ENCODE data around the gene EEFSEC.

EEFSEC gene

DNA sequence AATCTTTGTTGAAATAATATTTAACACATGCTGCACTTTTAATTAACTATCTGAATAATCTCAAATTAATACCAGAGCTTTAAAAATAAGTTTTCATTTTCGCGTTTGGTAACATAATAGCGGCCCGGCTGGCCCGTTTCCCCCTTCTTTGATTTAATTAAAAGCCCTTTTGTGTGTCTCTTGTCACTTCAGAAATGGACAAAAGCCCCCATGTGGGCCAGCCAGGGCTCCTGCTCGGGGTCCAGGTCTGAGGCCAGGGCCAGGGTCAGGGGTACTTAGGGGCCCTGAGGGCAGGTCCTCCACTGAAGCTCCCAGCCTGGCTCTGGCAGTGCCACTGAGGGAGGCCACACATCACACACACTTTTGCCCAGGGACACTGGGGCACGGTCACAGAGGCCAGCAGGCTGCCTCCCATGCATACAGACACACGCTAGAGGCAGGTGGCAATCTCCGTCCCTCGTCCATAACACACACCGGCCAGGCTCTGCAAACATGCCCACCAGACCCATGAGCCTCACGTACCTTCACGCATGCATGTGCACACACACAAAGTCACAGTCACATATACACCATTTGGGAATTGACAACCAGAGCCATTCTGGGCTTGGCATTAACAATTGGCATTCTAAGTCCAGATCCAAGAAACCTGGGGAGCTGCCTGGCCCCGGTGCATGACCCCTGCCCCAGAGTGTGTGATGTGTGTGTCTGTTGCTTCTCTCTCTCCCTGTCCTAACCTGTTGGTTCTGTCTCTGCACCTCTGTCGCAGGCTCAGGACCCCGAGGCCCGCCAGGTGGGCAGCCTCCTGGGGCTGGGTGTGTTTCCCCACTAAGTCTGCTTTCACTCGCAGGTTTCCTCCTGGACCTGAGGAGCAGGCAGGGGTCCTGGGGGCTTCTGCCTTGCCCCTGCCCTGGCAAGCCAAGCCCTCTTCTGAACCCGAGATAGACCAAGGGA, 274.9 kb downstream of the EEFSEC start:
- no peak overlapping the region for H3K4me2 ChIP-seq (ENCODE audit: low read length)
- H2AFZ ChIP-seq (ENCODE audit: low read depth, low read length): no peak overlapping the region
- no peaks in the 10 kb centered on the region for H4K20me1 ChIP-seq (ENCODE audit: insufficient read depth, low read length)
- H3K27me3 ChIP-seq (ENCODE audit: low read depth, low read length): no peaks in the 10 kb centered on the region
- H3K4me1 ChIP-seq (ENCODE audit: low read length): 0 out of 2 replicates have a peak, but pooled peaks cover 2% of the 10 kb centered on the region
- TF ChIP-seq EZH2phosphoT487 (IDR thresholded peaks at IDR 0.05; ENCODE audit: low read depth): no peak
- TF ChIP-seq, protein P1, sequence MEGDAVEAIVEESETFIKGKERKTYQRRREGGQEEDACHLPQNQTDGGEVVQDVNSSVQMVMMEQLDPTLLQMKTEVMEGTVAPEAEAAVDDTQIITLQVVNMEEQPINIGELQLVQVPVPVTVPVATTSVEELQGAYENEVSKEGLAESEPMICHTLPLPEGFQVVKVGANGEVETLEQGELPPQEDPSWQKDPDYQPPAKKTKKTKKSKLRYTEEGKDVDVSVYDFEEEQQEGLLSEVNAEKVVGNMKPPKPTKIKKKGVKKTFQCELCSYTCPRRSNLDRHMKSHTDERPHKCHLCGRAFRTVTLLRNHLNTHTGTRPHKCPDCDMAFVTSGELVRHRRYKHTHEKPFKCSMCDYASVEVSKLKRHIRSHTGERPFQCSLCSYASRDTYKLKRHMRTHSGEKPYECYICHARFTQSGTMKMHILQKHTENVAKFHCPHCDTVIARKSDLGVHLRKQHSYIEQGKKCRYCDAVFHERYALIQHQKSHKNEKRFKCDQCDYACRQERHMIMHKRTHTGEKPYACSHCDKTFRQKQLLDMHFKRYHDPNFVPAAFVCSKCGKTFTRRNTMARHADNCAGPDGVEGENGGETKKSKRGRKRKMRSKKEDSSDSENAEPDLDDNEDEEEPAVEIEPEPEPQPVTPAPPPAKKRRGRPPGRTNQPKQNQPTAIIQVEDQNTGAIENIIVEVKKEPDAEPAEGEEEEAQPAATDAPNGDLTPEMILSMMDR (IDR thresholded peaks at IDR 0.05; ENCODE audit: low read depth, low read length): no peak
- H3K9ac ChIP-seq (ENCODE audit: low read length): no peak overlapping the region
- H3K79me2 ChIP-seq (ENCODE audit: low read length): no peaks in the 10 kb centered on the region
- H3K27ac ChIP-seq (ENCODE audit: low read length): no peak overlapping the region
- H3K36me3 ChIP-seq (replicated peaks; ENCODE audit: low read depth, low read length): no peaks in the 10 kb centered on the region
- H3K9me3 ChIP-seq (ENCODE audit: insufficient read depth, low read length): no peaks in the 10 kb centered on the region
- no peak overlapping the region for H3K4me3 ChIP-seq (ENCODE audit: low read length)

DNA sequence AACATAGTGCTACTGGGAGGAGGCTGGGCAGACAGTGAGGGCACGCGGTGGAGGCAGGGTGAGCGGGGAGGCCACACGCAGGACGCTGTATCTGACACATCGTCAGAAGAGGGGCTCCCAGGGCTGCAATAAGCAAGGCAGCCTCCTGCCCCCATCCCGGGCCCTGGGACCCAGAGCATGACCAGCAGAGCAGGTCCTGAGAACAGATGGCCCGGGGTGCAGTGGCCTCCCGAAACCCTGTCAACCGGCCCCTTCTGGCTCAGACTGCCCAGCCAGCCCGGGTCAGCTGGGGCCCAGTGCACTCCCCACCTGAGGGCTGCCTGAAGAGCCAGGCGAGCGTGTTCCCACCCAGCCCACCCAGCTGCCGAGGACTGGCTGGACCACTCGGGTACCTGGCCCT, 276.0 kb downstream of the EEFSEC start:
- Histone ChIP-seq H3K27ac (ENCODE audit: low read length) (no peak overlapping the region), H3K9ac (ENCODE audit: low read length) (no peak overlapping the region), H3K4me2 (ENCODE audit: low read length) (no peak overlapping the region), H3K4me3 (ENCODE audit: low read length) (no peak overlapping the region), H3K79me2 (ENCODE audit: low read length) (no peaks in the 10 kb centered on the region), H4K20me1 (ENCODE audit: insufficient read depth, low read length) (no peaks in the 10 kb centered on the region), H3K9me3 (ENCODE audit: insufficient read depth, low read length) (no peaks in the 10 kb centered on the region), H3K27me3 (ENCODE audit: low read depth, low read length) (no peaks in the 10 kb centered on the region), H3K4me1 (ENCODE audit: low read length) (0 out of 2 replicates have a peak, but pooled peaks cover 2% of the 10 kb centered on the region), H3K36me3 (replicated peaks; ENCODE audit: low read depth, low read length) (no peaks in the 10 kb centered on the region), H2AFZ (ENCODE audit: low read depth, low read length) (no peak overlapping the region)
- TF ChIP-seq, protein P1 (IDR thresholded peaks at IDR 0.05; ENCODE audit: low read depth, low read length): no peak
- TF ChIP-seq EZH2phosphoT487 (IDR thresholded peaks at IDR 0.05; ENCODE audit: low read depth): no peak

DNA sequence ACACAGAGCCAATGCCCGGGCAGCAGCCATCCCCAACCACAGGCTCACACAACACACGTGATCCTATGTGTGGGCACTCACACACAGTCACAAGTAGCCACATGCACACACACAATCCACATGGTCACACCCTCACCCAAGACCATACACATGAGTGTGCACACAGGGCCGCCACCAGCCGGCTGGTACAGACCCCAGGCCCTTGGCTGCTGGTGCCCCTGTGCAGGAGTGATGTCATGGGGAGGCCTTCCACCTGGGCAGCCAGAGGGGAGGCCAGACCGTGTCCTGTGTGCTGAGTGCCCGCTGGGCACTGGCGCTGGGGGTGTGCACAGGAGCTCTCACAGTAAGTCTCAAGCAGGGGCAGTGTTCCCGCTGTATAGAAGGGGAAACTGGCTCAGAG, 276.5 kb downstream of the EEFSEC start:
- Histone ChIP-seq H3K4me3 (ENCODE audit: low read length) (no peak overlapping the region), H3K27me3 (ENCODE audit: low read depth, low read length) (no peaks in the 10 kb centered on the region), H3K9me3 (ENCODE audit: insufficient read depth, low read length) (no peaks in the 10 kb centered on the region), H2AFZ (ENCODE audit: low read depth, low read length) (no peak overlapping the region), H3K79me2 (ENCODE audit: low read length) (no peaks in the 10 kb centered on the region), H3K4me1 (ENCODE audit: low read length) (0 out of 2 replicates have a peak, but pooled peaks cover 2% of the 10 kb centered on the region), H4K20me1 (ENCODE audit: insufficient read depth, low read length) (no peaks in the 10 kb centered on the region), H3K4me2 (ENCODE audit: low read length) (no peak overlapping the region), H3K36me3 (replicated peaks; ENCODE audit: low read depth, low read length) (no peaks in the 10 kb centered on the region), H3K9ac (ENCODE audit: low read length) (no peak overlapping the region), H3K27ac (ENCODE audit: low read length) (no peak overlapping the region)
- no peak for TF ChIP-seq EZH2phosphoT487 (IDR thresholded peaks at IDR 0.05; ENCODE audit: low read depth)
- TF ChIP-seq, protein P1 (IDR thresholded peaks at IDR 0.05; ENCODE audit: low read depth, low read length): no peak

DNA sequence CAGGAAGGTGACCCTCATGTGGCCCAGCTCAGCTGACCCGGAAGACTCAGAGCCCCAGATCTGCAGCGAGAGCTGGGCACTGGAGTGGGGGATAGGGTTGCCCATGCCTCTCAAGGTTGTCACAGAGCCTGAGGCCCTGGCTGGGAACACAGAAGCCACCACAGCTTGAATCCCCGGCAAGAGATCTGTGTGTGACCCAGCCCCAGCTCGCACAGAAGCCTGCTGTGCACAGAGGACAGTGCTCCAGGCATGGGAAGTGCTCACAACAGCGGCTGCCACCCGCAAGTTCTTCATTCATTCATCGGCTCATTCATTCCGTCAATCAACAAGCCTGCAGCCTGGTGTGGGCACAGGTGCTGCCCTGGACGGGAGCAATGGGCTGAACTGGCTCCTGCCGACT, 277.0 kb downstream of the EEFSEC start:
- no peaks in the 10 kb centered on the region for H3K27me3 ChIP-seq (ENCODE audit: low read depth, low read length)
- no peak overlapping the region for H3K27ac ChIP-seq (ENCODE audit: low read length)
- H3K36me3 ChIP-seq (replicated peaks; ENCODE audit: low read depth, low read length): no peaks in the 10 kb centered on the region
- H4K20me1 ChIP-seq (ENCODE audit: insufficient read depth, low read length): no peaks in the 10 kb centered on the region
- TF ChIP-seq EZH2phosphoT487 (IDR thresholded peaks at IDR 0.05; ENCODE audit: low read depth): no peak
- TF ChIP-seq, protein P1 (IDR thresholded peaks at IDR 0.05; ENCODE audit: low read depth, low read length): no peak
- H3K9ac ChIP-seq (ENCODE audit: low read length): no peak overlapping the region
- no peaks in the 10 kb centered on the region for H3K9me3 ChIP-seq (ENCODE audit: insufficient read depth, low read length)
- H2AFZ ChIP-seq (ENCODE audit: low read depth, low read length): no peak overlapping the region
- H3K4me2 ChIP-seq (ENCODE audit: low read length): no peak overlapping the region
- H3K4me3 ChIP-seq (ENCODE audit: low read length): no peak overlapping the region
- no peaks in the 10 kb centered on the region for H3K79me2 ChIP-seq (ENCODE audit: low read length)
- H3K4me1 ChIP-seq (ENCODE audit: low read length): 0 out of 2 replicates have a peak, but pooled peaks cover 2% of the 10 kb centered on the region

Measured in OCI-LY3 (cell line).